ENCODE results near the gene PRELID3B. TPM values are rescaled to one million over a fixed set of nuclear protein-coding genes. Genes with fewer than 3 reads are reported as not detected.

Gene PRELID3B
- total RNA-seq, 1 donor from 2014 or later, result 52.8 TPM

GRCh38 chr20:58998656-58999055 lies 43.9 kb downstream of the PRELID3B start:
- Mint-ChIP-seq H3K4me3 (ENCODE audit: low read depth) (no peak overlapping the region), H3K9me3 (ENCODE audit: low read depth) (no peaks in the 10 kb centered on the region), H3K36me3 (ENCODE audit: insufficient read depth) (peaks cover 39% of the 10 kb centered on the region), H3K4me1 (ENCODE audit: low read depth) (peaks cover 15% of the 10 kb centered on the region), H3K27ac (no peak overlapping the region), H3K27me3 (no peaks in the 10 kb centered on the region)
- no peak for TF ChIP-seq CTCF (IDR thresholded peaks at IDR 0.05; ENCODE audit: unreplicated experiment)
- no peak for DNase-seq (ENCODE audit: low spot score, unreplicated experiment)

- Mint-ChIP-seq H3K9me3 (ENCODE audit: low read depth) (no peaks in the 10 kb centered on the region), H3K4me3 (ENCODE audit: low read depth) (no peak overlapping the region), H3K27me3 (no peaks in the 10 kb centered on the region), H3K36me3 (ENCODE audit: insufficient read depth) (peaks cover 47% of the 10 kb centered on the region), H3K4me1 (ENCODE audit: low read depth) (peaks cover 15% of the 10 kb centered on the region), H3K27ac (peak overlapping the region; percentile 60)
- TF ChIP-seq CTCF (IDR thresholded peaks at IDR 0.05; ENCODE audit: unreplicated experiment), result no peak
- DNase-seq (ENCODE audit: low spot score, unreplicated experiment), result no peak
Observed at GRCh38 chr20:58997141-58997770, 45.3 kb downstream of the PRELID3B start.

GRCh38 chr20:58996226-58996611 lies 46.4 kb downstream of the PRELID3B start:
- Mint-ChIP-seq H3K27me3 (no peaks in the 10 kb centered on the region), H3K4me1 (ENCODE audit: low read depth) (peaks cover 21% of the 10 kb centered on the region), H3K9me3 (ENCODE audit: low read depth) (no peaks in the 10 kb centered on the region), H3K36me3 (ENCODE audit: insufficient read depth) (peaks cover 50% of the 10 kb centered on the region), H3K4me3 (ENCODE audit: low read depth) (no peak overlapping the region), H3K27ac (peak overlapping the region; percentile 87)
- TF ChIP-seq CTCF (IDR thresholded peaks at IDR 0.05; ENCODE audit: unreplicated experiment), result no peak
- DNase-seq (ENCODE audit: low spot score, unreplicated experiment), result no peak

- no peak for TF ChIP-seq CTCF (IDR thresholded peaks at IDR 0.05; ENCODE audit: unreplicated experiment)
- H3K4me3 Mint-ChIP-seq (ENCODE audit: low read depth), result peak overlapping the region; percentile 36
Observed at GRCh38 chr20:58995461-58996225, 46.9 kb downstream of the PRELID3B start.

GRCh38 chr20:58994390-58995159 lies 48.0 kb downstream of the PRELID3B start:
- Mint-ChIP-seq H3K9me3 (ENCODE audit: low read depth) (no peaks in the 10 kb centered on the region), H3K27me3 (no peaks in the 10 kb centered on the region), H3K4me3 (ENCODE audit: low read depth) (no peak overlapping the region), H3K27ac (no peak overlapping the region), H3K36me3 (ENCODE audit: insufficient read depth) (peaks cover 51% of the 10 kb centered on the region), H3K4me1 (ENCODE audit: low read depth) (peaks cover 21% of the 10 kb centered on the region)
- TF ChIP-seq CTCF (IDR thresholded peaks at IDR 0.05; ENCODE audit: unreplicated experiment), result no peak
- no peak for DNase-seq (ENCODE audit: low spot score, unreplicated experiment)

More at GRCh38 chr20:58995461-58996225, 46.9 kb downstream of the PRELID3B start:
- H3K27me3 Mint-ChIP-seq, result no peaks in the 10 kb centered on the region
- H3K27ac Mint-ChIP-seq, result peak overlapping the region; percentile 87
- H3K9me3 Mint-ChIP-seq (ENCODE audit: low read depth), result no peaks in the 10 kb centered on the region
- peaks cover 21% of the 10 kb centered on the region for H3K4me1 Mint-ChIP-seq (ENCODE audit: low read depth)
- H3K36me3 Mint-ChIP-seq (ENCODE audit: insufficient read depth), result peaks cover 53% of the 10 kb centered on the region
- no peak for DNase-seq (ENCODE audit: low spot score, unreplicated experiment)

Measured in progenitor cell of endocrine pancreas (in vitro differentiated cells).